IMR-90 (cell line): ENCODE results near the gene CBX5. TPM values are rescaled to one million over a fixed set of nuclear protein-coding genes. Genes with fewer than 3 reads are reported as not detected.

Source experiments
- ATAC-seq: fragments of 200-7000 bp; cut with Tn5 transposase; 2 replicates; pipeline ENCODE4 v1.9.1; 2020; ENCODE audit warnings: low read depth, mild to moderate bottlenecking, moderate library complexity
- BruUV-seq: library from RNA; stranded (reverse); fragments of 400-500 nt; replicated peaks from 2 replicates; lab custom pipeline; 2021; lab: Mats Ljungman, UMichigan
- CTCF ChIA-PET: fragments of 300-600 bp; formaldehyde crosslinking; extraction: SDS; loops from one replicate; lab custom pipeline; 2021; ENCODE audit warnings: antibody characterized with exemption; lab: Yijun Ruan, JAX
- POLR2A ChIA-PET: fragments of 300-600 bp; sonication (Branson Sonifier 250); formaldehyde crosslinking; loops from one replicate; lab custom pipeline; 2022; ENCODE audit warnings: antibody characterized with exemption; ENCODE audit not compliant: unreplicated experiment; lab: Charles Lee
- DNase-seq: peaks from one replicate; pipeline ENCODE4 v3.0.0; 2013
- H2AFZ ChIP-seq: replicated peaks from 2 replicates; pipeline ENCODE3; 2013; ENCODE audit warnings: low read length, mild to moderate bottlenecking; ENCODE audit not compliant: poor library complexity
- H2AK5ac ChIP-seq: 2 replicates; pipeline ENCODE4 v1.6.1; 2013; ENCODE audit warnings: low read depth, low read length, inconsistent platforms
- H2AK9ac ChIP-seq: replicated peaks from 2 replicates; pipeline ENCODE3; 2013; ENCODE audit warnings: mild to moderate bottlenecking, low read depth, low read length, moderate library complexity; ENCODE audit not compliant: poor library complexity
- H2BK120ac ChIP-seq: 2 replicates; pipeline ENCODE4 v1.6.1; 2013; ENCODE audit warnings: low read depth, low read length, inconsistent platforms
- H2BK15ac ChIP-seq: 3 replicates; pipeline ENCODE4 v1.6.1; 2013; ENCODE audit warnings: low read depth, low read length, inconsistent platforms
- H2BK20ac ChIP-seq: 2 replicates; pipeline ENCODE4 v1.6.1; 2013; ENCODE audit warnings: low read depth, mild to moderate bottlenecking, inconsistent platforms, low read length, moderate library complexity
- H2BK5ac ChIP-seq: 2 replicates; pipeline ENCODE4 v1.6.1; 2013; ENCODE audit warnings: mild to moderate bottlenecking, low read depth, low read length, inconsistent platforms; ENCODE audit not compliant: poor library complexity, severe bottlenecking
- H3K14ac ChIP-seq: replicated peaks from 2 replicates; pipeline ENCODE4 v1.6.1; 2013; ENCODE audit warnings: low read depth, low read length, inconsistent platforms
- H3K18ac ChIP-seq: 2 replicates; pipeline ENCODE4 v1.6.1; 2013; ENCODE audit warnings: low read depth, low read length, control low read depth
- H3K23ac ChIP-seq: 2 replicates; pipeline ENCODE4 v1.6.1; 2013; ENCODE audit warnings: low read depth, low read length, inconsistent platforms
- H3K27ac ChIP-seq: 2 replicates; pipeline ENCODE4 v1.5.1; 2013; ENCODE audit warnings: mild to moderate bottlenecking, control low read depth, low read length; ENCODE audit not compliant: insufficient read depth
- H3K27me3 ChIP-seq: 2 replicates; pipeline ENCODE4 v1.6.1; 2013; ENCODE audit warnings: low read length; ENCODE audit not compliant: control insufficient read depth, insufficient read depth
- H3K36me3 ChIP-seq: 2 replicates; pipeline ENCODE4 v1.6.1; 2013; ENCODE audit warnings: low read length, mixed read lengths; ENCODE audit not compliant: control insufficient read depth, insufficient read depth
- H3K4ac ChIP-seq: 2 replicates; pipeline ENCODE4 v1.6.1; 2013; ENCODE audit warnings: low read depth, low read length, inconsistent platforms
- H3K4me1 ChIP-seq: 2 replicates; pipeline ENCODE4 v1.6.1; 2013; ENCODE audit warnings: low read length, mixed read lengths; ENCODE audit not compliant: control insufficient read depth, insufficient read depth
- H3K4me2 ChIP-seq: 2 replicates; pipeline ENCODE4 v1.6.1; 2013; ENCODE audit warnings: low read depth, mild to moderate bottlenecking, control low read depth, low read length, moderate library complexity
- H3K4me3 ChIP-seq: 2 replicates; pipeline ENCODE4 v1.5.1; 2013; ENCODE audit warnings: low read depth, mild to moderate bottlenecking, control low read depth, low read length, moderate library complexity; ENCODE audit not compliant: insufficient read depth
- H3K56ac ChIP-seq: 2 replicates; pipeline ENCODE4 v1.6.1; 2013; ENCODE audit warnings: low read length, inconsistent platforms; ENCODE audit not compliant: insufficient read depth; ENCODE audit errors: extremely low read depth
- H3K79me1 ChIP-seq, 2 experiments: 2 replicates each; pipeline ENCODE4 v1.6.1; 2013; ENCODE audit warnings: low read length in 2 of 2, inconsistent platforms in 1 of 2, low read depth in 1 of 2
- H3K9ac ChIP-seq: 2 replicates; pipeline ENCODE4 v1.6.1; 2013; ENCODE audit warnings: low read depth, low read length, control low read depth
- H3K9me1 ChIP-seq: 2 replicates; pipeline ENCODE4 v1.6.1; 2013; ENCODE audit warnings: low read length, inconsistent platforms; ENCODE audit not compliant: insufficient read depth
- H3K9me3 ChIP-seq: 2 replicates; pipeline ENCODE4 v1.6.1; 2013; ENCODE audit warnings: low read length; ENCODE audit not compliant: control insufficient read depth, insufficient read depth
- H4K20me1 ChIP-seq: 2 replicates; pipeline ENCODE4 v1.6.1; 2013; ENCODE audit warnings: low read length, inconsistent platforms; ENCODE audit not compliant: insufficient read depth
- H4K5ac ChIP-seq: 2 replicates; pipeline ENCODE4 v1.6.1; 2013; ENCODE audit warnings: mild to moderate bottlenecking, low read depth, low read length, control low read depth
- H4K8ac ChIP-seq, 2 experiments: 2 replicates each; pipeline ENCODE4 v1.6.1; 2013; ENCODE audit warnings: low read depth in 2 of 2, low read length in 2 of 2, control low read depth in 1 of 2, inconsistent platforms in 1 of 2
- H4K91ac ChIP-seq: 2 replicates; pipeline ENCODE4 v1.6.1; 2013; ENCODE audit warnings: low read depth, low read length, inconsistent platforms; ENCODE audit not compliant: insufficient read depth
- BHLHE40 ChIP-seq: fragments of 150-350 bp; IDR thresholded peaks from 2 replicates; pipeline ENCODE4 v1.6.1; 2016; ENCODE audit warnings: mild to moderate bottlenecking, low read depth, low read length
- CEBPB ChIP-seq: IDR thresholded peaks from 2 replicates; pipeline ENCODE4 v1.6.1; 2012; ENCODE audit warnings: low read depth, low read length, improper control_type of control experiment
- CHD1 ChIP-seq: IDR thresholded peaks from 2 replicates; pipeline ENCODE4 v1.6.1; 2012; ENCODE audit warnings: low read depth, low read length, improper control_type of control experiment
- CTCF ChIP-seq: conservative IDR thresholded peaks from 2 replicates; pipeline ENCODE4 v1.5.1; 2012; ENCODE audit warnings: mild to moderate bottlenecking, low read depth, low read length, improper control_type of control experiment
- FOS ChIP-seq: fragments of 150-350 bp; IDR thresholded peaks from 2 replicates; pipeline ENCODE4 v1.6.1; 2016; ENCODE audit warnings: low read depth, low read length
- MAFK ChIP-seq: IDR thresholded peaks from 2 replicates; pipeline ENCODE4 v1.6.1; 2012; ENCODE audit warnings: low read depth, low read length, improper control_type of control experiment
- MAZ ChIP-seq: IDR thresholded peaks from 2 replicates; pipeline ENCODE4 v1.6.1; 2012; ENCODE audit warnings: low read depth, mild to moderate bottlenecking, low read length, improper control_type of control experiment, moderate library complexity, borderline replicate concordance
- MXI1 ChIP-seq: IDR thresholded peaks from 2 replicates; pipeline ENCODE4 v1.6.1; 2012; ENCODE audit warnings: low read depth, mild to moderate bottlenecking, low read length, moderate library complexity, borderline replicate concordance
- NFE2L2 ChIP-seq: fragments of 150-350 bp; IDR thresholded peaks from 2 replicates; pipeline ENCODE4 v1.6.1; 2016; ENCODE audit warnings: low read depth, mild to moderate bottlenecking, low read length
- POLR2A ChIP-seq: IDR thresholded peaks from 2 replicates; pipeline ENCODE4 v1.6.1; 2012; ENCODE audit warnings: mild to moderate bottlenecking, low read depth, low read length
- RAD21 ChIP-seq: IDR thresholded peaks from 2 replicates; pipeline ENCODE4 v1.6.1; 2012; ENCODE audit warnings: low read length, improper control_type of control experiment
- RCOR1 ChIP-seq: IDR thresholded peaks from 2 replicates; pipeline ENCODE4 v1.6.1; 2012; ENCODE audit warnings: mild to moderate bottlenecking, low read length, improper control_type of control experiment; ENCODE audit not compliant: insufficient replicate concordance
- RFX5 ChIP-seq: IDR thresholded peaks from 2 replicates; pipeline ENCODE4 v1.8.0; 2012; ENCODE audit warnings: low read depth, mild to moderate bottlenecking, low read length, moderate library complexity
- SMC3 ChIP-seq: fragments of 150-350 bp; IDR thresholded peaks from 2 replicates; pipeline ENCODE4 v1.6.1; 2016; ENCODE audit warnings: low read depth, mild to moderate bottlenecking, antibody characterized with exemption, low read length, moderate library complexity
- USF2 ChIP-seq: fragments of 150-350 bp; IDR thresholded peaks from 2 replicates; pipeline ENCODE4 v1.6.1; 2017; ENCODE audit warnings: mild to moderate bottlenecking, antibody characterized with exemption, low read length, low read depth
- WGBS, 2 experiments: methylation state at CpG; one replicate each; pipeline versions ENCODE4 v1.1.5 to v1.1.7; 2013; ENCODE audit warnings: missing lambda C conversion rate in 2 of 2; ENCODE audit not compliant: insufficient read length in 1 of 2; ENCODE audit errors: extremely low coverage in 2 of 2; 5-methylcytosine and 5-hydroxymethylcytosine counted together
- dilution Hi-C: fragments of 300-500 bp; cut with HindIII; formaldehyde crosslinking; loops from one replicate; pipeline ENCODE4 v1.14.3; 2018; ENCODE audit warnings: low sequenced_read_pairs; ENCODE audit not compliant: unreplicated experiment
- in situ Hi-C: fragments of 300-500 bp; cut with MboI; formaldehyde crosslinking; loops from 3 replicates; pipeline ENCODE4 v1.14.3; 2019; ENCODE audit warnings: low sequenced_read_pairs, inconsistent platforms, mixed read lengths
- intact Hi-C: fragments of 100-400 bp; cut with micrococcal nuclease; formaldehyde crosslinking; loops from 2 replicates; pipeline ENCODE4 v1.10.0; 2022
- polyA plus RNA-seq, 3 experiments: library from polyadenylated mRNA; depleted of rRNA; stranded (reverse); fragments of >200 nt; gene quantifications; 2 replicates each; pipeline ENCODE4 v1.2.3, GENCODE V29; 2012; ENCODE audit warnings: low replicate concordance in 1 of 3
- total RNA-seq: library from RNA; depleted of rRNA; stranded (reverse); fragments of >200 nt; gene quantifications from 2 replicates; pipeline ENCODE4 v1.2.3, GENCODE V29; 2012
- TF ChIP-seq, protein P1 (sequence below): fragments of 150-350 bp; IDR thresholded peaks from 2 replicates; pipeline ENCODE4 v1.6.1; 2016; ENCODE audit warnings: low read depth, mild to moderate bottlenecking, low read length, moderate library complexity, borderline replicate concordance

CBX5 gene
- total and polyA plus RNA-seq, 2 of the 4 experiments (the other 2 are of a cell fraction) = 18.0 to 40.9 TPM

DNA sequence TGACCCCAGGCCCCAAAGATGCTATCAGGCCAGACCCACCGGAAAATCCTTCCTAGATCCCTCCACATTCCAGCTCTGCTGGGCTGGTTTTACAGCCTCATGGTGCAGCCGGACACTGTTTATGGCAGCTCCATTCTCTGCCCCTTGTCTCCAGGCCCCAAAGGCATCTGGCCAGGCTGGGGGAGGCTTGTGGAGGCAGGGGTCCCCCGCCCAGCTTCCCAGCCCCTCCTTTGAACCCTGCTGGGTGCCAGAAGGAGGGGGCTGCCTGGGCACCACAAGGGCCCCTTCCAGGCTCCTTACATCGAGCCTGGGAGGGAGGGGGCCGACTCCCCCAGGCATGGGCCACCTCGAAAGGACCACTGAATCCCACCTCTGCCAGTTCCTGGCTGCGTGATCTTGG lies 71.3 kb downstream of the CBX5 start:
- Histone ChIP-seq H2AK9ac (no peak overlapping the region), H2BK120ac (no peak overlapping the region), H3K23ac (no peak overlapping the region), H4K5ac (no peak overlapping the region), H3K4me2 (no peak overlapping the region), H2AFZ (no peak overlapping the region), H3K56ac (no peak overlapping the region), H2BK20ac (no peak overlapping the region), H3K18ac (no peak overlapping the region), H3K9me3 (no peaks in the 10 kb centered on the region), H3K9me1 (peaks cover 3% of the 10 kb centered on the region; the same call in 1 of the 2 replicates), H3K4ac (no peak overlapping the region), H3K14ac (no peak overlapping the region), H3K27me3 (peaks cover 72% of the 10 kb centered on the region), H3K4me3 (no peak overlapping the region), H3K79me1 (no peaks in the 10 kb centered on the region), H4K8ac (no peak overlapping the region), H2BK15ac (no peak overlapping the region), H4K20me1 (no peaks in the 10 kb centered on the region), H3K27ac (no peak overlapping the region), H3K36me3 (no peaks in the 10 kb centered on the region), H3K9ac (no peak overlapping the region), H2AK5ac (no peak overlapping the region), H2BK5ac (no peak overlapping the region), H3K4me1 (no peaks in the 10 kb centered on the region), H4K91ac (no peak overlapping the region)
- CTCF ChIA-PET = interaction anchor here (1.0 to 1.2 kb wide), 2 partner anchors 19 to 208 kb away, joined by 3 to 4 read pairs; partner anchors contain the start of genes HOXC9 and SMUG1
- dilution Hi-C loops = no loop called here
- ATAC-seq (no peak), DNase-seq (no peak)
- WGBS, 2 experiments = no CpG with 5 or more reads among the region's 7 CpGs
- intact Hi-C loops = loop anchor here (5.0 to 10.0 kb wide), 2 partner anchors 451 to 504 kb away; no protein-coding TSS in a partner anchor
- POLR2A ChIA-PET = no interaction called here
- BruUV-seq = no TSS peak
- in situ Hi-C loops = loop anchor here (10.0 kb wide), 1 partner anchor 434 kb away; no protein-coding TSS in a partner anchor
- TF ChIP-seq CHD1 (no peak), CTCF (no peak), MAFK (no peak), NFE2L2 (no peak), RCOR1 (no peak), BHLHE40 (no peak), RAD21 (no peak), MAZ (no peak), POLR2A (no peak), FOS (no peak), SMC3 (no peak), USF2 (no peak), RFX5 (no peak), MXI1 (no peak), CEBPB (no peak)
- TF ChIP-seq, protein P1, sequence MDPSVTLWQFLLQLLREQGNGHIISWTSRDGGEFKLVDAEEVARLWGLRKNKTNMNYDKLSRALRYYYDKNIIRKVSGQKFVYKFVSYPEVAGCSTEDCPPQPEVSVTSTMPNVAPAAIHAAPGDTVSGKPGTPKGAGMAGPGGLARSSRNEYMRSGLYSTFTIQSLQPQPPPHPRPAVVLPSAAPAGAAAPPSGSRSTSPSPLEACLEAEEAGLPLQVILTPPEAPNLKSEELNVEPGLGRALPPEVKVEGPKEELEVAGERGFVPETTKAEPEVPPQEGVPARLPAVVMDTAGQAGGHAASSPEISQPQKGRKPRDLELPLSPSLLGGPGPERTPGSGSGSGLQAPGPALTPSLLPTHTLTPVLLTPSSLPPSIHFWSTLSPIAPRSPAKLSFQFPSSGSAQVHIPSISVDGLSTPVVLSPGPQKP = no peak
